HL-60 (cell line): ENCODE results near the gene DNAJC25.

ENCODE experiments used
- DNase-seq, 2 experiments: peaks; one replicate each; pipeline ENCODE4 v3.0.0-alpha.2; 2010 to 2020; ENCODE audit warnings: low read depth in 1 of 2, low spot score in 1 of 2
- H3K27ac ChIP-seq: fragments of 250-450 bp; sonication (Bioruptor Pico); replicated peaks from 2 replicates; pipeline ENCODE4 v1.5.1; 2020; ENCODE audit warnings: mild to moderate bottlenecking, moderate library complexity
- H3K27me3 ChIP-seq: fragments of 250-450 bp; sonication (Bioruptor Pico); 2 replicates; pipeline ENCODE4 v1.5.1; 2021; ENCODE audit warnings: mild to moderate bottlenecking, moderate library complexity; ENCODE audit not compliant: insufficient read depth, poor library complexity, severe bottlenecking
- H3K4me3 ChIP-seq: replicated peaks from 2 replicates; pipeline ENCODE4 v1.5.1; 2011; ENCODE audit warnings: mild to moderate bottlenecking, control low read depth, low read length; ENCODE audit not compliant: insufficient read depth
- GABPA ChIP-seq: IDR thresholded peaks from 2 replicates; pipeline ENCODE4 v1.6.1; 2012; ENCODE audit warnings: low read depth
- POLR2AphosphoS5 ChIP-seq: IDR thresholded peaks from 2 replicates; pipeline ENCODE4 v1.6.1; 2012; ENCODE audit warnings: low read depth
- SPI1 ChIP-seq: IDR thresholded peaks from 2 replicates; pipeline ENCODE4 v1.6.1; 2012; ENCODE audit warnings: low read depth, mild to moderate bottlenecking, borderline replicate concordance
- TF ChIP-seq, protein P1 (sequence below): IDR thresholded peaks from 2 replicates; pipeline ENCODE4 v1.6.1; 2012; ENCODE audit warnings: low read depth; ENCODE audit not compliant: insufficient replicate concordance
- TF ChIP-seq, protein P2 (sequence below): IDR thresholded peaks from one replicate; pipeline ENCODE4 v1.5.1; 2011; ENCODE audit warnings: low read length, control low read depth, inconsistent platforms; ENCODE audit not compliant: insufficient read depth

DNAJC25 gene

DNA sequence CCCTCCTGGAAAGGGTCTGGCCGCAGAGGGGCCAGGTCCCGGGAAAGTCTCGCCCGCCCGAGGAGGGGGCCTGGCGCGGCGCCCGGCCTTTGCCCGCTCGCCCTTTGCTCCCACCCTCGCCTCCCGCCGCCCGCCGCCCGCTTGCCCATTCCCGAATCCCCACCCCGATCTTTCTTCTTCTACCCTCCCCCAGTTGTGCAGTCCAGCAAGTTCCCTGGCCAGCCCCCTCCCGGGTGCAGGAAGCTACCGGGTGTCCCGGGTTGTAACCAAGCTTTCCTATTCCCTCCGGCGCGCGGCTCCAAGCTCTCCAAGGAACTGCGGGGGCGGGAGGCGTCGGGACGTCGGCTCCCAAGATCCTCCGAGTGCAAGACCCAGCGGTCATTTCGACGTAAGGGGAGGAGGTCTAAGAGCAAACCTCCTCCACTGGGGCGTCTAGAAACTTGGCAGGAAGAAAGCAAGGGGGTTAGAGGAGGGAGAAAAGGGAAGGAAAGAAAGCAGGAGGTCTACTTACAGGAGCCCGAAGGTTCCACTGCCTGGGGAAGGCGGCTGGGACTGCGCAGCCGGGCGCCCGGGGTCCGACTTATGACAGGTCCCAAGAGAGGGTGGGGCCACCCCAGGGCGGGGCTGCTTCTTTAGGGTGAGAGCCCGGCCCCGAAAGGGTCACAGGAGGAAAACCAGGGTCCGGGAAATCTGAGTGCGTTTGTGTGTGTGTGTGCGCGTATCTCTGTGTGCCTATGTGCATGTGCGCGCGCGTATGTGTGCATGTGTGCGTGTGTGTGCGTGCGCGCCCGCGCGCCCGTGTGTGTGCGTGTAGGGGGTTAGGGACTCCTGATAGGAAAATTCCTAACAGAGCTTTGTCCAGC lies 31.8 kb upstream of the DNAJC25 start, which contains the start of gene PTGR1:
Gene PTGR1 (minus strand): TSS at position 556 of the 863 bp plus-strand sequence. CDS start 2,225 bp downstream, outside the sequence.
- H3K4me3 ChIP-seq: peak within 1 kb of the TSS; percentile 78
- H3K27ac ChIP-seq: peak within 1 kb of the TSS; percentile 48
- TF ChIP-seq, protein P1, sequence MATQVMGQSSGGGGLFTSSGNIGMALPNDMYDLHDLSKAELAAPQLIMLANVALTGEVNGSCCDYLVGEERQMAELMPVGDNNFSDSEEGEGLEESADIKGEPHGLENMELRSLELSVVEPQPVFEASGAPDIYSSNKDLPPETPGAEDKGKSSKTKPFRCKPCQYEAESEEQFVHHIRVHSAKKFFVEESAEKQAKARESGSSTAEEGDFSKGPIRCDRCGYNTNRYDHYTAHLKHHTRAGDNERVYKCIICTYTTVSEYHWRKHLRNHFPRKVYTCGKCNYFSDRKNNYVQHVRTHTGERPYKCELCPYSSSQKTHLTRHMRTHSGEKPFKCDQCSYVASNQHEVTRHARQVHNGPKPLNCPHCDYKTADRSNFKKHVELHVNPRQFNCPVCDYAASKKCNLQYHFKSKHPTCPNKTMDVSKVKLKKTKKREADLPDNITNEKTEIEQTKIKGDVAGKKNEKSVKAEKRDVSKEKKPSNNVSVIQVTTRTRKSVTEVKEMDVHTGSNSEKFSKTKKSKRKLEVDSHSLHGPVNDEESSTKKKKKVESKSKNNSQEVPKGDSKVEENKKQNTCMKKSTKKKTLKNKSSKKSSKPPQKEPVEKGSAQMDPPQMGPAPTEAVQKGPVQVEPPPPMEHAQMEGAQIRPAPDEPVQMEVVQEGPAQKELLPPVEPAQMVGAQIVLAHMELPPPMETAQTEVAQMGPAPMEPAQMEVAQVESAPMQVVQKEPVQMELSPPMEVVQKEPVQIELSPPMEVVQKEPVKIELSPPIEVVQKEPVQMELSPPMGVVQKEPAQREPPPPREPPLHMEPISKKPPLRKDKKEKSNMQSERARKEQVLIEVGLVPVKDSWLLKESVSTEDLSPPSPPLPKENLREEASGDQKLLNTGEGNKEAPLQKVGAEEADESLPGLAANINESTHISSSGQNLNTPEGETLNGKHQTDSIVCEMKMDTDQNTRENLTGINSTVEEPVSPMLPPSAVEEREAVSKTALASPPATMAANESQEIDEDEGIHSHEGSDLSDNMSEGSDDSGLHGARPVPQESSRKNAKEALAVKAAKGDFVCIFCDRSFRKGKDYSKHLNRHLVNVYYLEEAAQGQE: no peak
- TF ChIP-seq GABPA: no peak; the same call in 1 of the 2 replicates
- peak; percentile 65 to 73 for DNase-seq
- no peaks in the 10 kb centered on the region for H3K27me3 ChIP-seq

DNA sequence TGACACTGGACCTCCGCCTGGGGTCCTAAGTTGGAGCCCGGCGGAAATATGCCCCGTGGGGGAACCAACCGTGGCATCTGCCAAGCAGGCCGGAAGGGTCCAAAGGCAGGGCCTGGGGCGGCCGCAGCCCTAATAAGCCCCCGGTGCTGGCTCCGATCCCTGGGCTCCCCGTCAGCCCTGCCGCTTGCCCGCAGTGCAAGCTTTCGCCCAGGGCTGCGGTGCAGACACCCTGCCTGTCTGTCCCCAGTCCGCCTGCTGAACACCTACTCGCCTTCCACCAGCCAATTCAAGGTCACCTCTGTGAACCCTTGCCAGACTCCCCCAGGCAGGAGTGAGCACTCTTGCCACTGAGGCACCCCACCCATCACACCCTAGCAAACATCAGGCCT lies 31.2 kb upstream of the DNAJC25 start:
- H3K4me3 ChIP-seq: peak overlapping the region; percentile 78
- TF ChIP-seq, protein P1: no peak
- TF ChIP-seq, protein P2, sequence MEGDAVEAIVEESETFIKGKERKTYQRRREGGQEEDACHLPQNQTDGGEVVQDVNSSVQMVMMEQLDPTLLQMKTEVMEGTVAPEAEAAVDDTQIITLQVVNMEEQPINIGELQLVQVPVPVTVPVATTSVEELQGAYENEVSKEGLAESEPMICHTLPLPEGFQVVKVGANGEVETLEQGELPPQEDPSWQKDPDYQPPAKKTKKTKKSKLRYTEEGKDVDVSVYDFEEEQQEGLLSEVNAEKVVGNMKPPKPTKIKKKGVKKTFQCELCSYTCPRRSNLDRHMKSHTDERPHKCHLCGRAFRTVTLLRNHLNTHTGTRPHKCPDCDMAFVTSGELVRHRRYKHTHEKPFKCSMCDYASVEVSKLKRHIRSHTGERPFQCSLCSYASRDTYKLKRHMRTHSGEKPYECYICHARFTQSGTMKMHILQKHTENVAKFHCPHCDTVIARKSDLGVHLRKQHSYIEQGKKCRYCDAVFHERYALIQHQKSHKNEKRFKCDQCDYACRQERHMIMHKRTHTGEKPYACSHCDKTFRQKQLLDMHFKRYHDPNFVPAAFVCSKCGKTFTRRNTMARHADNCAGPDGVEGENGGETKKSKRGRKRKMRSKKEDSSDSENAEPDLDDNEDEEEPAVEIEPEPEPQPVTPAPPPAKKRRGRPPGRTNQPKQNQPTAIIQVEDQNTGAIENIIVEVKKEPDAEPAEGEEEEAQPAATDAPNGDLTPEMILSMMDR: no peak
- TF ChIP-seq SPI1: no peak
- TF ChIP-seq POLR2AphosphoS5: no peak
- no peak for TF ChIP-seq GABPA
- no peaks in the 10 kb centered on the region for H3K27me3 ChIP-seq
- no peak for DNase-seq
- peak overlapping the region; percentile 48; the same call in 1 of the 2 replicates for H3K27ac ChIP-seq

DNA sequence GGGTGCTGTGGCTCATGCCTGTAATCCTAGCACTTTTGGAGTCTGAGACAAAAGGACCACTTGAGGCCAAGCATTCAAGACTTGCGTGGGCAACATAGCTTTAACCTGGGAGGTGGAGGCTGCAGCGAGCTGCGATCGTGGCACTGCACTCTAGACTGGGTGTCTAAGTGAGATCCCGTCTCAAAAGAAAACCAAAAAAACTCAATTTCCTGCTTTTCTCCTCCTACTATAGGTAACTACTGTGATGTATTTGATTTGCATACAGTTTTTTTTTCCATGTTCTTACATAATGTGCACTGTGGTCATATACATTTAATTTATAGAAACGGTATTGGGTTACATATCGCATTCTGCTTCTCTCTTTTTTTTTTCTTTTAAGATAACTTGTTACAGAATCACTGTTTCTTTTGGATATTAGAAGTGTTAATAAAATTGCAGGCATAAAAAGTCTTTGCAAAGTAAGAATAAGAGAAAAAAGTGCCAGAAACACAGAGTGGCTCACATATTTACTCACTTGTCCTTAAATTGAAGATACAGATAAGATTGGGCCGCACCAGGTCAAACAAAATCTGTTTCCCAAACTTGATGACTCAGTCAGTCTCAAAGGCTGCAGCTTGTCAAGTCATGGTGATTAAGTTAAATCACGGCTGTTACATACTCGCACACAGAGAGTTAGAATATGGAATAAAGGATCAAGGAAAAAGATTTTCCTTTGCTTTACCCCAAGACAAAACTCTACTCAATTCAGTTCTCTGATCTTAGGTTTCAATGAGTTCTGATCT lies 29.7 kb upstream of the DNAJC25 start:
- no peaks in the 10 kb centered on the region for H3K27me3 ChIP-seq
- no peak for DNase-seq
- no peak overlapping the region for H3K27ac ChIP-seq
- no peak for TF ChIP-seq GABPA
- TF ChIP-seq, protein P2: no peak
- TF ChIP-seq POLR2AphosphoS5: no peak
- H3K4me3 ChIP-seq: no peak overlapping the region

DNA sequence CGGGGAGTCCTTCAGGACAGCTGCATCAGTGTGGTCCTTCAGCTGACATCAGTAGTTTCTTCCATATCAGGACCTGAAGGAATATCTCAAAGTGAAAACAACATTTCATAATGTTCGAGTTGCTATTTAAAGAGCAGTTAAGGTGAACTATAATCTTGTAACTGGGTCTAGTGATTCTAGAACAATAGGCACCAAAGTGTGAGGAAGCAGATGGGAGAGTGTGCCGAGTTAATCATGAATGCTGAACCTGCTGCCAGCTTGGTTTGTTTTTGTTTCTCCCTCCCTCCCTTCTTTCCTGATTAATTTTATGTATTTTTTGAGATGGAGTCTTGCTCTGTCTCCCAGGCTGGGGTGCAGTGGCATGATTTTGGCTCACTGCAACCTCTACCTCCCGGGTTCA lies 28.1 kb upstream of the DNAJC25 start:
- no peak for TF ChIP-seq GABPA
- Histone ChIP-seq H3K27ac (no peak overlapping the region), H3K4me3 (no peak overlapping the region), H3K27me3 (no peaks in the 10 kb centered on the region)
- DNase-seq: no peak
